ENCODE data around the gene VWCE.

DNA sequence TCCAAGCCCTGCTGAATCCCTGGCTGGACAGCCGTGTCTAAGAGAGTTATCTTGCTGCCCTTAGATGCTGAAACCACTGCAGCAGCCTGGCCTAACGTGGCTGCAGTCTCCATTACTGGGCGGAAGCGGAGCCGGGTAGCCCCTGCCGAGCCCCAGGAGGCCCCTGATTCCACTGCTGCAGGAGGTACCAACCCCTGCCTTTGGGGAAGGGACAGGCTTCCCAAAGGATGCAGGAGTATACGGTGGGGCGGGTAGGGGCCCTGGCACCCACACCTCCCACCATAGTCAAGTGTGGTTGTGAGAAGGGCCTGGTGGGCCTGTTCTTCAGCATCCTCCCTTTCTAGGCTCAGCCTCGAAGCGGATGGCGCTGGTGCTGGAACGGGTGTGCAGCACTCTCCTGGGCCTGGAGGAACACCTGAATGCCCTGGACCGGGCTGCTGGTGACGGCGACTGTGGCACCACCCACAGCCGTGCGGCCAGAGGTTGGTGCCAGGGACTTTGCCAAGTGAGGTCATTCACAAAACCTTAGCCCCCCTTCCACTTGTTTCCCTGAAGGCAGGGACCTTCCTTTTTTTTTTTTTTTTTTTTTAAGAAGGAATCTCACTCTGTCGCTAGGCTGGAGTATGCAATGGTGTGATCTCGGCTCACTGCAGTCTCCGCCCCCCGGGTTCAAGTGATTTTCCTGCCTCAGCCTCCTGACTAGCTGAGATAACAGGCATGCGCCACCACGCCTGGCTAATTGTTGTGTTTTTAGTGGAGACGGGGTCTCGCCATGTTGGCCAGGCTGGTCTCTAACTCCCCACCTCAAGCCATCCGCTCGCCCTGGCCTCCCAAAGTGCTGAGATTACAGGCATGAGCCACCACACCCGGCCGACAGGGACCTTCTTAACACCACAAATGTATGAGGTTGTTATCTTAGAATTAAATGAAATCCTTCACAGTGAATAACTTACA is 49.0 kb upstream of the VWCE start:
- TF ChIP-seq, protein P1, sequence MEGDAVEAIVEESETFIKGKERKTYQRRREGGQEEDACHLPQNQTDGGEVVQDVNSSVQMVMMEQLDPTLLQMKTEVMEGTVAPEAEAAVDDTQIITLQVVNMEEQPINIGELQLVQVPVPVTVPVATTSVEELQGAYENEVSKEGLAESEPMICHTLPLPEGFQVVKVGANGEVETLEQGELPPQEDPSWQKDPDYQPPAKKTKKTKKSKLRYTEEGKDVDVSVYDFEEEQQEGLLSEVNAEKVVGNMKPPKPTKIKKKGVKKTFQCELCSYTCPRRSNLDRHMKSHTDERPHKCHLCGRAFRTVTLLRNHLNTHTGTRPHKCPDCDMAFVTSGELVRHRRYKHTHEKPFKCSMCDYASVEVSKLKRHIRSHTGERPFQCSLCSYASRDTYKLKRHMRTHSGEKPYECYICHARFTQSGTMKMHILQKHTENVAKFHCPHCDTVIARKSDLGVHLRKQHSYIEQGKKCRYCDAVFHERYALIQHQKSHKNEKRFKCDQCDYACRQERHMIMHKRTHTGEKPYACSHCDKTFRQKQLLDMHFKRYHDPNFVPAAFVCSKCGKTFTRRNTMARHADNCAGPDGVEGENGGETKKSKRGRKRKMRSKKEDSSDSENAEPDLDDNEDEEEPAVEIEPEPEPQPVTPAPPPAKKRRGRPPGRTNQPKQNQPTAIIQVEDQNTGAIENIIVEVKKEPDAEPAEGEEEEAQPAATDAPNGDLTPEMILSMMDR (conservative IDR thresholded peaks at IDR 0.05; ENCODE audit: low read depth, low read length) = no peak
- TF ChIP-seq EZH2 (IDR thresholded peaks at IDR 0.05; ENCODE audit: borderline replicate concordance, low read depth, low read length, poor library complexity, severe bottlenecking) = no peak

Data from A673 (cell line).